Measurements from ENCODE around the gene KRTAP9-8.
"Not testable (repeated sequence)": the region's sequence is repeated elsewhere in the genome, so short reads cannot be mapped to it uniquely, and the experiment has no call there.

KRTAP9-8 gene

GRCh38 chr17:41255381-41256290 is 17.8 kb downstream of the KRTAP9-8 start, which contains the start of gene KRTAP9-9:
TSS of gene KRTAP9-9 (plus strand) at chr17:41255384.
- DNase-seq: not testable (repeated sequence)

GRCh38 chr17:41256291-41256685 is 18.5 kb downstream of the KRTAP9-8 start:
- no peak for DNase-seq

GRCh38 chr17:41258406-41258805 is 20.6 kb downstream of the KRTAP9-8 start:
- no peak for DNase-seq

- no peak for DNase-seq
Measured at GRCh38 chr17:41263212-41263611, 25.4 kb downstream of the KRTAP9-8 start.

- no peak for DNase-seq
Measured at GRCh38 chr17:41264599-41264998, 26.8 kb downstream of the KRTAP9-8 start.

GRCh38 chr17:41265078-41265477 is 27.3 kb downstream of the KRTAP9-8 start, which contains the start of gene KRTAP9-6:
TSS of gene KRTAP9-6 (plus strand) at chr17:41265378. CDS start at chr17:41265378, 0 bp downstream.
- no peak for DNase-seq

GRCh38 chr17:41267711-41268110 is 29.9 kb downstream of the KRTAP9-8 start:
- no peak for DNase-seq

- not testable (repeated sequence) for DNase-seq
Measured at GRCh38 chr17:41271323-41271722, 33.5 kb downstream of the KRTAP9-8 start.

GRCh38 chr17:41271858-41272257 is 34.1 kb downstream of the KRTAP9-8 start:
- DNase-seq: no peak

GRCh38 chr17:41275648-41276190 is 37.9 kb downstream of the KRTAP9-8 start, which contains the start of gene KRTAP9-7:
TSS of gene KRTAP9-7 (plus strand) at chr17:41275698. CDS start at chr17:41275698, 0 bp downstream.
- DNase-seq: not testable (repeated sequence)

GRCh38 chr17:41278176-41278955 is 40.6 kb downstream of the KRTAP9-8 start:
- DNase-seq: no peak

GRCh38 chr17:41284043-41284442 is 46.2 kb downstream of the KRTAP9-8 start:
- no peak for DNase-seq

GRCh38 chr17:41284546-41284945 is 46.7 kb downstream of the KRTAP9-8 start:
- no peak for DNase-seq

- no peak for DNase-seq
Measured at GRCh38 chr17:41287050-41287449, 49.3 kb downstream of the KRTAP9-8 start.

All from CD4-positive, alpha-beta T cell treated with Interleukin-4 for 1 hour (primary cell).